D721Med (cell line): ENCODE data around the gene SPTBN4.
"Not testable (repeated sequence)": the region's sequence is repeated elsewhere in the genome, so short reads cannot be mapped to it uniquely, and the experiment has no call there.

Experiments used
- DNase-seq: peaks from one replicate; pipeline ENCODE4 v3.0.0; 2011; ENCODE audit warnings: low spot score; ENCODE audit not compliant: insufficient read length
- FAIRE-seq: peaks from 2 replicates; lab custom pipeline; 2011; peaks lifted over from hg19 to GRCh38; lab: Jason Lieb, UNC
- CTCF ChIP-seq: IDR thresholded peaks from 2 replicates; pipeline ENCODE4 v1.5.1; 2012; ENCODE audit warnings: mild to moderate bottlenecking, control low read depth; ENCODE audit not compliant: insufficient read depth; ENCODE audit errors: missing control alignments

SPTBN4 gene

GRCh38 chr19:40560092-40560507 lies 93.3 kb downstream of the SPTBN4 start:
- no peak for TF ChIP-seq CTCF
- DNase-seq, result no peak
- FAIRE-seq, result no peak

- no peak for DNase-seq
- TF ChIP-seq CTCF, result no peak
- FAIRE-seq, result no peak
These were observed 95.1 kb downstream of the SPTBN4 start for GRCh38 chr19:40561947-40562346.

GRCh38 chr19:40564535-40564934 lies 97.7 kb downstream of the SPTBN4 start:
- not testable (repeated sequence) for FAIRE-seq, DNase-seq

DNA sequence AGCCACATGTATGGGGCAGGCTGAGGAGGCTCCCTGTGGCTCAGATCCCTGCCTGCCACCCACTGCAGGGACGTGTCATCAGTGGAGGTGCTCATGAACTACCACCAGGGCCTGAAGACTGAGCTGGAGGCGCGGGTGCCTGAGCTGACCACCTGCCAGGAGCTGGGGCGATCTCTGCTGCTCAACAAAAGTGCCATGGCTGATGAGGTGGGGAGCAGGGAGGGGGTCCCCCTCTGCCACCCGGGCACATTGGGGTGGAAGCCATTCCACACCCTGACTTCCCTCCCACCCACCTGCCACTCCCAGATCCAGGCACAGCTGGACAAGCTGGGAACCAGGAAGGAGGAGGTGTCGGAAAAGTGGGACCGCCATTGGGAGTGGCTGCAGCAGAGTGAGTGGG lies 98.6 kb downstream of the SPTBN4 start:
- no peak for TF ChIP-seq CTCF
- FAIRE-seq, result no peak
- DNase-seq, result peak; percentile 8

- peak; percentile 22 for DNase-seq
- no peak for FAIRE-seq
- TF ChIP-seq CTCF, result no peak
These were observed 99.2 kb downstream of the SPTBN4 start for GRCh38 chr19:40565910-40566495.

- TF ChIP-seq CTCF, result no peak
- FAIRE-seq (no peak), DNase-seq (no peak)
These were observed 100.4 kb downstream of the SPTBN4 start for GRCh38 chr19:40567040-40567749.

DNA sequence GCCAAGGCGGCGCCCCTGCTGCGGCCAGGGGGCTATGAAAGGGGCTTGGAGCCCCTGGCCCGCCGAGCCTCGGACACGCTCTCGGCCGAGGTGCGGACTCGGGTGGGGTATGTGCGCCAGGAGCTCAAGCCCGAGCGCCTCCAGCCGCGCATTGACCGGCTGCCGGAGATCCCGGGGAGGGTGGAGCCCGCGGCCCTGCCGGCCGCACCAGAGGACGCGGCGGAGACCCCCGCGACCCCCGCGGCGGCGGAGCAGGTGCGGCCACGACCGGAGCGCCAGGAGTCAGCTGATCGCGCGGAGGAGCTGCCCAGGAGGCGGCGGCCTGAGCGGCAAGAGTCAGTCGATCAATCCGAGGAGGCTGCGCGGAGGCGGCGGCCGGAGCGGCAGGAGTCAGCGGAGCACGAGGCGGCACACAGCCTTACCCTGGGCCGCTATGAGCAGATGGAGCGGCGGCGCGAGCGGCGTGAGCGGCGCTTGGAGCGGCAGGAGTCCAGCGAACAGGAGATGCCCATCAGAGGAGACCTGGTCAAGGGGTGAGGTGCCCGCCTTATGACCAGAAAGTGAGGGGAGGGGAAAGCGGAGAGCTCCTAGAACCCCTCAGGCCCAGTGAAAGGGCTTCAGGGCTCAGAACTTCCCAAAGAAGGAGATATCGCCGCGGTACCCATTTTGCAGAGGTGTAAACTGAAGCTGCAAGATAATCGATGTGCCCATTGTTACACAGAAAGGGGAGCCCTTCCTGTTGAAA lies 101.1 kb downstream of the SPTBN4 start:
- DNase-seq (no peak), FAIRE-seq (no peak)
- TF ChIP-seq CTCF, result no peak
